Smooth muscle cell (in vitro differentiated cells): ENCODE measurements around the gene MEST. TPM values are rescaled to one million over a fixed set of nuclear protein-coding genes. Genes with fewer than 3 reads are reported as not detected.

Source experiments
- DNase-seq: peaks from one replicate; lab custom pipeline; 2025; ENCODE audit not compliant: unreplicated experiment; lab: John Stamatoyannopoulos, UW
- H2AFZ ChIP-seq: fragments of 200-600 bp; sonication (generic); 2 replicates; pipeline ENCODE4 v1.6.0; 2016; ENCODE audit warnings: antibody characterized with exemption, low read depth, mild to moderate bottlenecking
- H3F3A ChIP-seq: fragments of 200-600 bp; sonication (generic); 2 replicates; pipeline ENCODE4 v1.6.0; 2017; ENCODE audit warnings: antibody characterized with exemption, low read depth
- H3K27ac ChIP-seq: fragments of 200-600 bp; sonication (generic); 2 replicates; pipeline ENCODE4 v1.5.1; 2016; ENCODE audit warnings: low read depth, mild to moderate bottlenecking
- H3K27me3 ChIP-seq: fragments of 200-600 bp; sonication (generic); 2 replicates; pipeline ENCODE4 v1.6.1; 2016; ENCODE audit warnings: low read depth, mild to moderate bottlenecking
- H3K36me3 ChIP-seq: fragments of 200-600 bp; sonication (generic); 2 replicates; pipeline ENCODE4 v1.5.1; 2016; ENCODE audit warnings: low read depth
- H3K4me1 ChIP-seq: fragments of 200-600 bp; sonication (generic); 2 replicates; pipeline ENCODE4 v1.5.1; 2016; ENCODE audit warnings: low read depth
- H3K4me2 ChIP-seq: fragments of 200-600 bp; sonication (generic); 2 replicates; pipeline ENCODE4 v1.6.0; 2016; ENCODE audit warnings: mild to moderate bottlenecking
- H3K4me3 ChIP-seq: fragments of 200-600 bp; sonication (generic); 2 replicates; pipeline ENCODE4 v1.5.1; 2016; ENCODE audit warnings: mild to moderate bottlenecking
- H3K79me2 ChIP-seq: fragments of 200-600 bp; sonication (generic); 2 replicates; pipeline ENCODE4 v1.6.0; 2016; ENCODE audit warnings: low read depth, mild to moderate bottlenecking
- H3K9ac ChIP-seq: fragments of 200-600 bp; sonication (generic); 2 replicates; pipeline ENCODE4 v1.6.0; 2016; ENCODE audit warnings: low read depth
- H3K9me3 ChIP-seq: fragments of 200-600 bp; sonication (generic); replicated peaks from 2 replicates; pipeline ENCODE4 v1.5.1; 2016; ENCODE audit warnings: low read depth
- H4K20me1 ChIP-seq: fragments of 200-600 bp; sonication (generic); 2 replicates; pipeline ENCODE4 v1.6.0; 2016; ENCODE audit warnings: low read depth
- WGBS: methylation state at CpG from one replicate; pipeline ENCODE4 v1.1.7; 2016; ENCODE audit warnings: low lambda C conversion rate; 5-methylcytosine and 5-hydroxymethylcytosine counted together
- polyA plus RNA-seq: library from polyadenylated mRNA; unstranded; fragments of >200 nt; fragmentation: Nextera tagmentation; extraction: Ambion mirVana; gene quantifications from 2 replicates; pipeline ENCODE4 v1.2.1, GENCODE V29; 2016
- total RNA-seq: library from RNA; depleted of rRNA; stranded (reverse); fragments of >200 nt; gene quantifications from 2 replicates; pipeline ENCODE4 v1.2.3, GENCODE V29; 2014
- TF ChIP-seq, protein P1 (sequence below): fragments of 200-600 bp; sonication (generic); IDR thresholded peaks from 2 replicates; pipeline ENCODE4 v1.5.1; 2017; ENCODE audit warnings: borderline replicate concordance, mild to moderate bottlenecking, antibody characterized with exemption; ENCODE audit not compliant: insufficient read depth, poor library complexity, severe bottlenecking

Gene MEST
- total and polyA plus RNA-seq, 2 experiments from 2014 or later, result 1,229 to 1,655 TPM

DNA sequence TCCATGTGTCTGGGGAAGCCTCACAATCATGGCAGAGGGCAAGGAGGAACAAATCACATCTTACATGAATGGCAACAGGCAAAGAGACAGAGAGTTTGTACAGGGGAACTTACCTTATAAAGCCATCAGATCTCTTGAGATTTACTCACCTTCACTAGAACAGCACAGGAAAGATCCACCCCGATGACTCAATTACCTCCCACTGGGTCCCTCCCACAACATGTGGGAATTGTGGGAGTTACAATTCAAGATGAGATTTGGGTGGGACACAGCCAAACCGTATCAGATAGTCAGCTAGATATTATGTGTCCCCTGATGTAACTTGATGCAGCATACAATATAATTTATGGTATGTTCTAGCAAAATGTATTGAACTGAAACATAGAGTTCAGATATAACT is 36.9 kb upstream of the MEST start:
- no peaks in the 10 kb centered on the region for H3K79me2 ChIP-seq
- TF ChIP-seq, protein P1, sequence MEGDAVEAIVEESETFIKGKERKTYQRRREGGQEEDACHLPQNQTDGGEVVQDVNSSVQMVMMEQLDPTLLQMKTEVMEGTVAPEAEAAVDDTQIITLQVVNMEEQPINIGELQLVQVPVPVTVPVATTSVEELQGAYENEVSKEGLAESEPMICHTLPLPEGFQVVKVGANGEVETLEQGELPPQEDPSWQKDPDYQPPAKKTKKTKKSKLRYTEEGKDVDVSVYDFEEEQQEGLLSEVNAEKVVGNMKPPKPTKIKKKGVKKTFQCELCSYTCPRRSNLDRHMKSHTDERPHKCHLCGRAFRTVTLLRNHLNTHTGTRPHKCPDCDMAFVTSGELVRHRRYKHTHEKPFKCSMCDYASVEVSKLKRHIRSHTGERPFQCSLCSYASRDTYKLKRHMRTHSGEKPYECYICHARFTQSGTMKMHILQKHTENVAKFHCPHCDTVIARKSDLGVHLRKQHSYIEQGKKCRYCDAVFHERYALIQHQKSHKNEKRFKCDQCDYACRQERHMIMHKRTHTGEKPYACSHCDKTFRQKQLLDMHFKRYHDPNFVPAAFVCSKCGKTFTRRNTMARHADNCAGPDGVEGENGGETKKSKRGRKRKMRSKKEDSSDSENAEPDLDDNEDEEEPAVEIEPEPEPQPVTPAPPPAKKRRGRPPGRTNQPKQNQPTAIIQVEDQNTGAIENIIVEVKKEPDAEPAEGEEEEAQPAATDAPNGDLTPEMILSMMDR, result no peak
- no peak overlapping the region for H2AFZ ChIP-seq
- H4K20me1 ChIP-seq, result no peaks in the 10 kb centered on the region
- no peak overlapping the region for H3K4me2 ChIP-seq
- no peak overlapping the region for H3K4me3 ChIP-seq
- H3K36me3 ChIP-seq, result no peaks in the 10 kb centered on the region
- peaks cover 11% of the 10 kb centered on the region for H3K9me3 ChIP-seq
- no peak overlapping the region for H3K27ac ChIP-seq
- DNase-seq, result no peak
- 100% methylated on average over 2 of the region's 2 CpGs for WGBS
- no peaks in the 10 kb centered on the region for H3F3A ChIP-seq
- no peak overlapping the region for H3K9ac ChIP-seq
- no peaks in the 10 kb centered on the region for H3K27me3 ChIP-seq
- no peaks in the 10 kb centered on the region for H3K4me1 ChIP-seq

DNA sequence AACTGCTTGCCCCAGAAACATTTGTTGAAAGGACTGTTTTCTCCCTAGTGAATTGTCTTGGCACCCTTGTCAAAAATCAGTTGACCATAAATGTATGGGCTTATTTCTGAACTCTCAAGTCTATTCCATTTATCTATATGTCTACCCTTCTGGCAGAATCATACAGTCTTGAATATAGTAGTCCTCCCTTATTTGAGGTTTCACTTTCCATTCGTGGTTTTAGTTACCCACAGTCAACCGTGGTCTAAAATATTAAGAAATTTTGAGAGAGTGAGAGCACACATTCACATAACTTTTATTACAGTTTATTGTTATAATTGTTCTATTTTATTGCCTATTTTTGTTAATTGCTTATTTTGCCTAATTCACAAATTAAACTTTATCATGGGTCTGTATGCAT is 33.6 kb upstream of the MEST start:
- Histone ChIP-seq H3K27ac (no peak overlapping the region), H3F3A (no peaks in the 10 kb centered on the region), H3K36me3 (no peaks in the 10 kb centered on the region), H3K4me2 (no peak overlapping the region), H2AFZ (no peak overlapping the region), H4K20me1 (no peaks in the 10 kb centered on the region), H3K27me3 (no peaks in the 10 kb centered on the region), H3K9ac (no peak overlapping the region), H3K79me2 (no peaks in the 10 kb centered on the region), H3K4me3 (no peak overlapping the region), H3K9me3 (peaks cover 11% of the 10 kb centered on the region), H3K4me1 (no peaks in the 10 kb centered on the region)
- WGBS, result 93% methylated on average over 2 of the region's 2 CpGs
- TF ChIP-seq, protein P1, result no peak
- no peak for DNase-seq

DNA sequence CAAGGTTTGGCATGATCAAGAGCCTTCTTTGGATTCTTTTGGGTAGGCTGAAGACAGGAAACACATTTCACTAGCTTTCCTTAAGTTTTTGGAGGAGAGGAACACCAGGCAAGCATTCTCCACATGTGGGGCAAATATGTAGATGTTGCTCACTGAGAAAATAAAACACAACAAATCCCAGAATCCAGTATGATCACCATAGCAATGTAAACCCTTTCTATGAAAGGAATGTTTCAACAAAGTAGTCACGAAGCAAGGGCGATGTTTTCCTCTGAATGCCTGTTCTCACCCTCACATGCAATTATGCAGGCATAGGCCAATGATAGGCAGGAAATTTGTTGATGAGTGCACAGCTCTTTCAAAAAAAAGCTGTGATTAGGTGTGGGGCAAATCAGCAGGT is 30.6 kb upstream of the MEST start:
- Histone ChIP-seq H3K9ac (no peak overlapping the region), H3F3A (no peaks in the 10 kb centered on the region), H3K9me3 (peaks cover 11% of the 10 kb centered on the region), H3K36me3 (no peaks in the 10 kb centered on the region), H3K79me2 (no peaks in the 10 kb centered on the region), H4K20me1 (no peaks in the 10 kb centered on the region), H3K4me3 (no peak overlapping the region), H3K4me2 (no peak overlapping the region), H3K4me1 (no peaks in the 10 kb centered on the region), H3K27ac (no peak overlapping the region), H2AFZ (no peak overlapping the region), H3K27me3 (no peaks in the 10 kb centered on the region)
- no peak for DNase-seq
- TF ChIP-seq, protein P1, result no peak
- 72% methylated on average over 2 of the region's 2 CpGs for WGBS
